ENCODE measurements around the gene GUCY2F.

DNA sequence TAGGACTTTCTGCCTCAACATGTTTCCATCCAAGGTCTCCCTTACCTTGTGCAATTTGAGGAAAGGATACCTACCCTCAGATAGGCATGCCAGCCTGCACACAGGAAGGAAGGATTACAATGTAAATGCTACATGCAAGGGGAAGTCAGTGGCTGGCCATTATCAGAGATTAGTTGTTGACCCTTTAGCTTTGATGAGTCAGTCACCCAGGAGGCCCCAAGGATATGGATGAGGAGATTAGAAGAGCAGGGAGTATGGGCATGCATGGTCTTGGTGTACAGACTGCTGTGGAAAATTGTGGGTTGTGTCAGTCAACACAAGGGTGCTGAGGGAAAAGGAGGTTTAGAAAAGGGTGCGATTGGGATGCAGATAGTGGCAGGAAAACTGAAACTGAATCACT, 92.0 kb downstream of the GUCY2F start:
- TF ChIP-seq, protein P1, sequence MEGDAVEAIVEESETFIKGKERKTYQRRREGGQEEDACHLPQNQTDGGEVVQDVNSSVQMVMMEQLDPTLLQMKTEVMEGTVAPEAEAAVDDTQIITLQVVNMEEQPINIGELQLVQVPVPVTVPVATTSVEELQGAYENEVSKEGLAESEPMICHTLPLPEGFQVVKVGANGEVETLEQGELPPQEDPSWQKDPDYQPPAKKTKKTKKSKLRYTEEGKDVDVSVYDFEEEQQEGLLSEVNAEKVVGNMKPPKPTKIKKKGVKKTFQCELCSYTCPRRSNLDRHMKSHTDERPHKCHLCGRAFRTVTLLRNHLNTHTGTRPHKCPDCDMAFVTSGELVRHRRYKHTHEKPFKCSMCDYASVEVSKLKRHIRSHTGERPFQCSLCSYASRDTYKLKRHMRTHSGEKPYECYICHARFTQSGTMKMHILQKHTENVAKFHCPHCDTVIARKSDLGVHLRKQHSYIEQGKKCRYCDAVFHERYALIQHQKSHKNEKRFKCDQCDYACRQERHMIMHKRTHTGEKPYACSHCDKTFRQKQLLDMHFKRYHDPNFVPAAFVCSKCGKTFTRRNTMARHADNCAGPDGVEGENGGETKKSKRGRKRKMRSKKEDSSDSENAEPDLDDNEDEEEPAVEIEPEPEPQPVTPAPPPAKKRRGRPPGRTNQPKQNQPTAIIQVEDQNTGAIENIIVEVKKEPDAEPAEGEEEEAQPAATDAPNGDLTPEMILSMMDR (IDR thresholded peaks at IDR 0.05): no peak
- TF ChIP-seq POLR2A (IDR thresholded peaks at IDR 0.05): no peak
